Activated CD4-positive, alpha-beta T cell treated with anti-CD3 and anti-CD28 coated beads, Interleukin-2, amount 50 U/mL, for 4 hours (primary cell): ENCODE measurements around the gene B4GALT5.
A peak's percentile ranks its signal among the peaks of the same experiment; 100 is the strongest.
"Not testable (repeated sequence)": the region's sequence is repeated elsewhere in the genome, so short reads cannot be mapped to it uniquely, and the experiment has no call there.

Experiments
- DNase-seq, 2 experiments: peaks; one replicate each; pipeline ENCODE4 v3.0.0-alpha.2; 2020

B4GALT5 gene, protein sequence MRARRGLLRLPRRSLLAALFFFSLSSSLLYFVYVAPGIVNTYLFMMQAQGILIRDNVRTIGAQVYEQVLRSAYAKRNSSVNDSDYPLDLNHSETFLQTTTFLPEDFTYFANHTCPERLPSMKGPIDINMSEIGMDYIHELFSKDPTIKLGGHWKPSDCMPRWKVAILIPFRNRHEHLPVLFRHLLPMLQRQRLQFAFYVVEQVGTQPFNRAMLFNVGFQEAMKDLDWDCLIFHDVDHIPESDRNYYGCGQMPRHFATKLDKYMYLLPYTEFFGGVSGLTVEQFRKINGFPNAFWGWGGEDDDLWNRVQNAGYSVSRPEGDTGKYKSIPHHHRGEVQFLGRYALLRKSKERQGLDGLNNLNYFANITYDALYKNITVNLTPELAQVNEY

DNA sequence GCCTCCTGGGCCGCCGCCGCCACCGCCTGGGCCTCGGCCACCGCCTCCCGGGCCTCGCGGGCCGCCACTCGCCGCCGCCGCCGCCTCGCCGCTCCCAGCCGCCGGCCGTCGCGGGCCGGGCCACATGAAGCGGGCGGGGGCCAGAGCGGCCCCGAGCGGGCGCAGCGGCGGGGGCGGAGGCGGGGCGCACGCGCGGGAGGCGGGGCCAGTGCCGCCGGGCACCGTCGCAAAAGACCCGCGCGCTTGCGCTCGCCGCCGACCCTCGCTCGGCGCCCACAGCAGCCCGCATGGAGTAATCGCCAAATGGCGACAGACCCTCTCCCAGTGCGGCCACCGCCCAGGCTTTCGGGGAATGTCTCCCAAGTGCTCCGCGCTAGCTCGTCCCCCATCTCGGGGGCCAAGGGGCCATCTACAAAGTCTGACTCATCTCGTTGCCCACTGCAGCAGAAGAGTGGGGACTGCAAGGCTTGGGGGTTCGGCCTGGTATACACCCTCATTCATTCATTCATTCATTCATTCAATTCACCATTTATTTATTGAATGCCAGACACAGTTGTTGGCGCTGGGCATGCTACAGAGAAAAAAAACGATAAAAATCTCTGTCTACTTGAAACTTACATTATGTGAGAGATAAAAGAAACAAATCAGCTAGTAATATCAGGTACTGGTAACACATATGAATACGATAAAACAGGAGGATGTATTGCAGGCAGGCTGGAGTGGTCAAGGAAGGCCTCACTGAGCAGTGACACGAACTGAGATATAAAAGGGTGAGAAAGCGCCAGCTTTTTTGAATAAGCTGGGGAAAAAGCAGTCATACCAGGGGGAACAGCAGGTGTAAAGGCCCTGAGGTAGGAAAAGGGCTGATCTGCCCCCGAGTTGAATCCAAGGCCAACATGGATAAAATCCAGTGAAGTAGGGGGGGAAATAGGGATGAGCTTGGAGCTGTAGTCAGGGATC lies at the start of gene B4GALT5:
B4GALT5 (minus strand) TSS at position 126 of the 960 bp plus-strand sequence. CDS start 188 bp downstream, outside the sequence.
- peak; percentile 36 to 44 for DNase-seq

DNA sequence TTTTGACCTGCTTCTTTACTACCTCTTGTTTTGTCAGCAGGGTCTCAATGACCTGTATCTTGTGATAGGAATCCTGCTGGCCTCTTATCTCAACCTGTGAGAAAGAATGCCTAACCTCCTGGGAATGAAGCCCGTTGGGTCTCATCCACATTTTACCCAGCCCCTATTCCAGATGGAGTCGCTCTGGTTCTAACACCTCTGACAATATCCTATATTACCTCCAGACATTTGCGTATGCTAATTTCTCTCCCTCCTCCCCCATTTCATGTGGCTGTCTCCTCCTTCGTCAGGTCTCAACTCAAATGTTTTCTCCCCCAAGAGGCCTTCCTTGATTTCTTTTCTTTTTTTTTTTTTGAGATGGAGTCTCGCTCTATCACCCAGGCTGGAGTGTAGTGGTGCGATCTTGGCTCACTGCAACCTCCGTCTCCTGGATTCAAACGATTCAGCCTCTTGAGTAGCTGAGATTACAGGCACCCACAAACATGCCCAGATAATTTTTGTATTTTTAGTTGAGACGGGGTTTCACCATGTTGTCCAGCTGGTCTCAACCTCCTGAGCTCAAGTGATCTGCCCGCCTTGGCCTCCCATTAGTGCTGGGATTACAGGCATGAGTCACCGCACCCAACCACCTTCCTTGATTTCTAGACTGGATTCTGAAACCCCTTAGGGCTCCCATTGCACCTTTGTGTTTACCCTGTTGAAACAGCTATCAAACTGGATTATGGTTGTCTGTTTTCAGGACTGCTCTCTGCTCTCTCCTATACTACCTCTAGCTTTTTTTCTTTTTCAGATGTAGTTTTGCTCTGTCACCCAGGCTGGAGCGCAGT lies 49.5 kb upstream of the B4GALT5 start:
- no peak for DNase-seq

DNA sequence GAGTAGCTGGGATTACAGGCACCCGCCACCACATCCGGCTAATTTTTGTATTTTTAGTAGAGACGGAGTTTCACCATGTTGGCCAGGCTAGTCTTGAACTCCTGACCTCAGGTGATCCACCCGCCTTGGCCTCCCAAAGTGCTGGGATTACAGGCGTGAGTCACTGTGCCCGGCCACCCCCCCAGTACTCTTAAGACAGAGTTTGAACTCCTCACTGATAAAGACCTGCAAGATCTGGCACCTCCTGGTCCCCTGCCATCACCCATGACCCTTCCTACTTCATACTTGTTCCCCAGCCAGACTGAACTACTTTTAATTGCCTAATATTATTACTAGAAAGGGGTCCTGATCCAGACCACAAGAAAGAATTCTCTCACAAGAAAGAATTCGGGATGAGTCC lies 48.2 kb upstream of the B4GALT5 start:
- DNase-seq: not testable (repeated sequence)

DNA sequence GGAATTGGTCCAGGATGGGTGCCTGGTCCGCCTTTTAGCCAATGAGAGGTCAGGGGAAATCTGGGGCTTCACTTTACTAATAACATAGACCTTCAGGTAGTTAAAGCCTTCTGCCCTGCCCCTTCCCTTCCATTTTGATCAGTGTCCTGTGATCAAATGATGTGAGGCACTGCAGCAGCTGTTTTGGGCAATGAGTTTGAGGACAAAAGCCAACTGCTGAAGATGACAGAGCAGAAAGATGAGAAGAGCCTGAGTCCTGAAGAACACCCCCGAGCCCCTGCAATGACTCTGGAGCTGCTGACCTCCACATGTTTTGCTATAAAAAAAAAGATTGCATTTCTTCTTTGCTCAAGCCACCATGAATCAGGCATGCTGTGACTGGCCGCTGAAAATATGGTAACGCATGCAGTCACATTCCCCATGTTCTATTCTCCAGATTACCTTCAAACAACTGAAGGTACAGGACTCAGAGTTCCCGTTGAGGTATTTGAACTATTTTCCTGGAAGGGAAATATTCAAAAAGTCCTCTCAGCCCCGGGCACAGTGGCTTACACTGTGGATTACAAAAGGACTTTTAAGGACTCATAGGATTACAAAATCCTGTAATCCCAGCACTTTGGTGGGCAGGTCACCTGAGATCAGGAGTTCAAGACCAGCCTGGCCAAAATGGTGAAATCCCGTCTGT lies 45.7 kb upstream of the B4GALT5 start:
- no peak for DNase-seq

DNA sequence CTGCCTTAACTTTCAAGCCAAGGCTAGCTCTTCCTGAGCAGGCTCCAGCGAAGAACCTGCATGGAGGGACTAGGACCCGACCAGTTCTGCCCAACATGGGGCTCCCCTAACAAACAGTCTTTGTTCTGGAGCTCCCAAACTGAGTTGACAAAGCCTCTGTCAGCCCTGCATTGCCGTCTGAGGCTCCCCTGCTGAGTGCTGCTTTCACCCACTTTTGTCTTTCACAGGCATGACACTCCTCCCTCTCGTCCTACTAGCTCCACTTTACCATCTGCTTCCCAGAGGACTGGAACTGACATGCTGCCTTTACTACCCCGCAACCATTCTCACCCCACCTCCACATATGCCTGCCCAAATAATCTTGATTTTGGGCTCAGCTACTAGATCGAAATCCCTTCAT lies 45.1 kb upstream of the B4GALT5 start:
- no peak for DNase-seq

DNA sequence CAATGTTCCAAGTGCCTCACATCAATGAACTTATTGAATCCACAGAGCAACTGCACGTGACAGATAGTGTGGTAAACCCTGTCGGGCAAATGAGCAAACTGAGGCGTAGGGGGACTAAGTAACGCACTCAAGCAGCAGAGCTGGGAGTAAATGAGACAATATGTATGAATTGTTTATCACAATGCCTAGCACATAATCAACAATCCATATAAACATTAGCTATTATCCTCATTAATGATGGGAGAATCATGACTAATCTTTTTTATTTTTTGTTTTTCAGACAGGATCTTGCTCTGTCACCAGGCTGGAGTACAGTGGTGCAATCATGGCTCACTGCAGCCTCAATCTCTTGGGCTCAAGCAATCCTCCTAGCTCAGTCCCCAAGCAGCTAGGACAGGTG lies 43.9 kb upstream of the B4GALT5 start:
- DNase-seq: no peak

DNA sequence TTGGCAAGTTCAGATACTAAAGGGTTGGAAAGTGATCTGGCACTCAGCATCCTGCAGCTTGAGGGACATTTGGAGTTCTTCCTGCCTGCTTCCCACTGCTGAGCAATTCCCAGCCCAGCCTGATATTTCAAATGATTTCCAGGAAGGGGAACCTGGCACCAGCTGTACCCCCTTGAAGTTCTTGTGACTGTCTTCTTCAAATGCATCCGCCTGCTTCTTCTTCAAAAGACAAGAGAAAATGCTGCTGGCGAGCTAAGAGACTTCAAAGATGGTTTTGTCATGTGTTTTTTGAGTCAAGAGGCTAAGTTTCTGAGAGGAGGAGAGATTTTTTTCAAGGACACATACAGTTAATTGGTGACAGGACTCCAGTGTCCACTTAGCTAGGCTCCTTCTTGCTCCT lies 42.6 kb upstream of the B4GALT5 start:
- DNase-seq: no peak

DNA sequence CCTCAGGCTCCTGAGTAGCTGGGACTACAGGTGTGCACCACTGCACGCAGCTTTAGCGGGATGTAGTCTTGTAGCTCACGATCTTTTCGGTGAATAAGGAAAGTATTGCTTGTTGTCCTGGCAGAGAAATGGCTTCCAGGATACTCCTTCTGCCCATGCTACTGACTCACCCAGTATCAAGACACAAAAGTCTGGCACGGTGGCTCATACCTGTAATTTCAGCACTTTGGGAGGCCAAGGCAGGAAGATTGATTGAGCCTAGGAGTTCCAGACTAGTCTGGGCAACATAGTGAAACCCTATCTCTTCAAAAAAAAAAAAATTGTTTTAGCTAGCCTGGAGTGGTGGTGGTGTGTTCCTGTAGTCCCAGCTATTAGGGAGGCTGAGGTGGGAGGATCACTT lies 40.9 kb upstream of the B4GALT5 start:
- no peak for DNase-seq

DNA sequence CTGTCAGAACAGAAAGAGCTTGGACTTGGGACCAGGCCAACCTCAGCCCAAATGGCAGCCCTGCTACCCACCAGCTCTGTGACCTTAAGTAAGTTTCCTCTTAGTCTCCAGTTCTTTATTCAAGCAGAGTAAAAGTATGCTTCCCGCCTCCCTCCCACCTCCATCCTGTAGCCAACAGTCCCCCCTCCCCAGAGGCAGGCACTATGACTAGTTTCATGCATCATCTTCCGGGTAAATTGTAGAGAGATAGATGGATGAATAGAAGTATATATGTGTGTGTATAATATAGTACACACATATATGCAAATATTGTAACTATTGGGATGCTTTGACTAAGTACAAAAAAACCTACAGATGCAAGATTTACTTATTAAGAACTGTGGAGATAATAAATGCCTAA lies 39.5 kb upstream of the B4GALT5 start:
- DNase-seq: no peak

DNA sequence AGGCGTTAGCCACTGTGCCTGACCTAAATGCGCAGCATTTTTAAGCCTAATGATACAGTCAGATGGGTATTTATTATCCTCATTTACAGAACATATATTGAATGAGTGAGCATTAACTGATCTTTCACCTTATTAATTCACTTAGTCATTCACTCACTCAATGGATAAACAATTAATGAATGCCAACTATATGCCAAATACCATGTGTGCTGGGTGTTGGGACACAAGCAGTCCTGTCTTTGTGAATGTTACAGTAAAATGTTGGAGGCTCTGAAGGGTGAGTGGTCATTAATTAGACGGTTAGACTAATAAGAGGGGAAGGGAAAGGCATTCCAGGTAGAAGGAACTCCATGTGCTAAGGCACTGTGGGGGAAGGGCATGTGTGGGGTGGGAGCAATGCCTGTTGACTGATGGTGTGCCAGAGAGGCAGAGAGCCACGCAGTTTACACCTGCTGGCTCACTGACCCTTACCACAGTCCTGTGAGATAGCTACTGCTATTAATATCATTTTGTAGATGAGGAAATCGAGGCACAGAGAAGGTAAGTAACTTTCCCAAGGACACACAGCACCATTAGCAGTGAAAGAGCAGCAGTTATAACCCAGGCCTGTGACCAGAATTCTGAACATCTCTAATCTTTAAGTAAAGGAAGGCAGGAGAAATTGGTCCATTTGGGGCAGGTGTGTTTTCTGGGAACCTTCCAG lies 38.7 kb upstream of the B4GALT5 start:
- no peak for DNase-seq

DNA sequence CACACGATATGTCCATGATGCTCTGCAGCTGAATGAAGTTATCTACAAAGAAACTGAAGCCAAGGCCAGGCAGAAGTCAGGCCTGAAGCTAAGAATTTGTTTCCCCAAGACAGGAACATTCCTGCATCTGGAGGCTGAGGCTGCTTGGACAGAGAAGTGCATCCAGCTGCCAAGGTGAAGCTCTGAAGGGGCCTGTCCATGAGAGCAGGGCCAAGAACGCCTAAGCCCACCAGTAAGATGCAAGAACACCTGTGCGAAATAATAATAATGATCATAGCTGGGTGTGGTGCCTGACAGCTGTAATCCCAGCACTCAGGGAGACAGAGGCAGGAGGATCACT lies 37.7 kb upstream of the B4GALT5 start:
- DNase-seq: no peak

DNA sequence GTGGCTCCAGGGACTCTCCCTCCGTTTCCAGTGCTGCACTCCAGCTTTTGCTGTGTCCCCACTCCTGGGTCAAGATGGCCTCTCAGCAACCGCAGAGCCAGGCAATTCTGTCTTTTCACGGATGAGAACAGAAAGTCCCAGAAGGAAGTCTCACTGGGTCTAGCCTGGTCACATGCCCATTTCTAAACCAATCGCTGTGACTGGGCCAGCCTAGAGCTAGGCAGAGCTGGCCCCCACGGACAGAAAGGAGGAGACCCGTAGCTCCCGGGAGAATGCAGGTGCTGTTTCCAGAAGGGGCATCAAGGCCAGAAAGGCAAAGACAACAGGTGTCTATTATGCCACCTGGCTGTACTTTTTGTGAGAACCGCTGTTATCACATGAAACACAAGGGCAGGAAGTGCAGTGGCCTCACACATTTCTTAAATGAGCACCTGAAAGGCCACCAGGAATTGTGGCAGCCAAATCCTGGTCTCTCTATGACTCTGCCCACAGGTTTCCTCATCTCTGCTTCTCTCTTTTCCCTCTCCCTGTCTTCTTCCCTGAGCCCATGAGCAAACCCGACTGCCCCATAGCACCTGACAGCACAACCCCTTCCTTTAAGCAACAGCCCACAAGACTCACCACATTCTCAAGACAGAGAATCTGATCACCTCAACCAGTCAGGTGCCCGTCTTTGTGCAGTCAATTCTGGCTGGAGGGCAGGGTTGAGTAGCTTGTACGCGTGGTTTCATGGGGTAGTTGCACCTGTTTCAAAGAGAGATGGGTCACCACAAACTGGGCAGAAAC lies 37.1 kb upstream of the B4GALT5 start:
- DNase-seq: no peak

DNA sequence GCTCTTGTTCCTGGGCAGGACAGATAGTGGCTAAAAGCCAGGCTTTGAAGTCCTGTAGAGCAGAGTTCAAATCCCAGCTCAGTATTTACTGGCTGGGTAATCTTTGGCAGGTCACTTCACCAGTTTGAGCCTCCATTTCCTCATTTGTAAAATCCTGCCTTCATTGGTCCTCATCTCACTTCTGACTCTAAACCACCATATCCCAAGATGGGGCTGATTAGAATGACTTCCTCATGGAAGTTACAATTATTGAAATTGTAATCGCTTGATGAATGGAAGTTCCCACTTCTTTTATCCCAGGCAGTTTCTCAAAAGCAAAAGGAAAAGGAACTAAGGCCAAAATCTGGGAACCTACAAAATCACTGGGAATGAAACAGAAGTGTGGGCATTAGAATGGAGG lies 35.9 kb upstream of the B4GALT5 start:
- DNase-seq: no peak

DNA sequence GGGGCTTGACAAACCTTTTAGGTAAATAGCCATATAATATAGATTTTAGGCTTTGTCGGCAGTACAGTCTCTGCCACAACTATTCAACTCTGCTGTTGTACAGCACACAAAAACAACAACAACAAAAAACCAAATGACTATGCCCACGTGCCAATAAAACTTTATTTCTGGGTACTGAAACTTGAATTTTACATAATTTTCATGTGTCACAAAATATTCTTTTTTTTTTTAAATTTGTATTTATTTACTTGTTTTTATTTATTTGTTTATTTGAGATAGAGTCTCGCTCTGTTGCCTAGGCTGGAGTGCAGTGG lies 34.8 kb upstream of the B4GALT5 start:
- DNase-seq: no peak

DNA sequence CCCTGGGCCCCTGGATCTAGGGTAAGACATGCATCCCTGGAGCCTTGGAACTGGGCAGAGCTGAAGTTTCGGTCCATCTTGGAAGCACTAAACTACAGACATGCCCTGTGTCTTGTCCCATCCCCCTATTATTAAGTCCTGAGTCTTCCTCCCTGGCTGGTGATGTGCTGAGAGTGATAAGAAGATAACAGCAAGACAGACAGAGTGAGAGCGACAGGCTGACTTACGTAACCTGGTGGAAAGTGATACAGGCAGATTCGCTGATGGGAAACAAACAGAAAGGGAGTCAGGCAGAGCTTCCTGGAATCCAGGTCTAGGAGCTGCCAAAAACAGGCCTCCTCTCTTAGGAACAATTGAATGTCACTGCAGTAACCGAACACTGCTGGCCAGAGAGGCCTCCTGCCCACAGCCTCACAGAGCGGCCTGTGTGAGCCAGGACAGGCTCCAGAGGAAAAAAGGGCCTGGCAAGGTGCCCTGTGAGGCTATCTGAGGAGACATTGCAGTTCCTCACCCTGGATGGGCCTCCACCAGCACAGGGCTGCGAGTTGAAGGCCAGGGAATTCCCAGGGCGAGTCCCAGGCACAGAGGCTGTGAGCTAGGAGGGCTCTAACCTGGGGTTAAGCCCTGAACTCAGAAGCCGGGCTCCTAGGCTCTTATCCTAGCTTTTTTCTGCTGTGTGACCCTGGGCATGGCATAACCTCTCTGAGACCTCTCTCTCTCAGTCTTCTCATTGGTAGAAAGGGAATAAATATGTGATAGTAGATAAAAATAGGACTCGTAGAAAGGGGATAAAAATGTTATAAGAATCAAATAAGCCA lies 34.2 kb upstream of the B4GALT5 start:
- DNase-seq: no peak

DNA sequence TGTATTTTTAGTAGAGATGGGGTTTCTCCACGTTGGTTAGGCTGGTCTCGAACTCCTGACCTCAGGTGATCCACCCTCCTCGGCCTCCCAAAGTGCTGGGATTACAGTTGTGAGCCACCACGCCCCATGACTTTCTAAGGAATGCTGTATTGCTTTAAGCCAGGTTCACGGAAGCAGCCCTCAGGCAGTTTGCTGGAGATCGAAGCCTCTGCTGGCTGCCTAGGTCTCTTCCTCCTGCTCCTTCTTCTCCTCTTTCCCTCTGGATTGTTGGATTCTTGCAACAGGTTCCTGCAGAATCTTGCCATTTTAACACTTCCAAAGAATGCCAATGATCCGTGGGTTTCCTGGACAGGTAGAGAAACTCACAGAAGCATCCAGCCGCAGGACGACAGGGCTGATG lies 29.3 kb upstream of the B4GALT5 start:
- no peak for DNase-seq

DNA sequence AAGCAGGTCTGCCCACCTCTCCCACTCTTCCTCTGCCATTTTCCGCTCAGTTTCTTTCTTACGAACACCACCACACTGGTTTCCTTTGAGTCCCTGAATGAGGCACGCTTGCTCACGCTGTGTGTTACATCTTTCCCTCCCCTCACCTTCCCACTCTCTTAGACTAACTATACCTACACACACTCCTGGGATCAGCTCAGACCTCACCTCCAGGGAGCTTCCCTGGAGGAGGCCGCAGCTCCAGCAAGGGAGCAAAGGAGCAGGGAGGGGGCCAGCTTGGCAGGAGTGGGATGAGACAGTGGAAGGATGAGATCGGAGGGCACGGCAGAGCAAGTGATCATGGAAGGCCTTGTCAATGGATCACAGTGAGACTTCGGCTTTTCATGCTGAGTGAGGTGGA lies 28.3 kb upstream of the B4GALT5 start:
- no peak for DNase-seq

DNA sequence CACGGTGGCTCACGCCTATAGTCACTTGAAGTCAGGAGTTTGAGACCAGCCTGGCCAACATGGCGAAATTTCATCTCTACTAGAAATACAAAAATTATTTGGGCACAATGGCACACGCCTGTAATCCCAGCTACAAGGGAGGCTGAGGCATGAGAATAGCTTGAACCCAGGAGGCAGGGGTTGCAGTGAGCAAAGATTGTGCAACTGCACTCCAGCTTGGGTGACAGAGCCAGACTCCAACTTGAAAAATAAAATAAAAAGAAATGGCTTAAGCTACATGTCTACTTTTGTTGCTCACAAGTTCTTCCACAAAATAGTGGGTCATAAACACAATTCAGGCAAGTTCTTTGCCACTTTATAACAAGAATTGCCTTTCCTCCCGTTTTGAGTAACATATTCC lies 27.1 kb upstream of the B4GALT5 start:
- DNase-seq: no peak

DNA sequence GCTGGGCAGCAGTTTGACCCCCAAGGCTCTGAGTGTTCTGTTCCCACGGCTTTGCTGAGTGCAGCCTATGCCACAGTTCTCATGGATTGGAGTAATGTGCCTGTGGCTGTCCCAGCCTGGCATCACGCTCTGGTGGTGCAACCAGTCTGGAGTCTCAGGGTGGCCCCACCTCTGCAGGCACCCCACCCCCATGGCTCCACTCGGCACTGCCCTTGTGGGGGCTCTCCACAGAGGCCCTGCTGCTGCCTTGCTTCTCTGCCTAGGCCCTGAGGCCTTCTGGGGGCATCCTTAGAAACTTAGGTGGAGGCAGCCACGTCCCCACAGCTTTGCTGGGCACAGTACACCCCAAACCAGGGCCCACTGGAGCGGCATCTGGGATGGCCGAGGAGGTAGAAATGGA lies 25.4 kb upstream of the B4GALT5 start:
- DNase-seq: no peak

DNA sequence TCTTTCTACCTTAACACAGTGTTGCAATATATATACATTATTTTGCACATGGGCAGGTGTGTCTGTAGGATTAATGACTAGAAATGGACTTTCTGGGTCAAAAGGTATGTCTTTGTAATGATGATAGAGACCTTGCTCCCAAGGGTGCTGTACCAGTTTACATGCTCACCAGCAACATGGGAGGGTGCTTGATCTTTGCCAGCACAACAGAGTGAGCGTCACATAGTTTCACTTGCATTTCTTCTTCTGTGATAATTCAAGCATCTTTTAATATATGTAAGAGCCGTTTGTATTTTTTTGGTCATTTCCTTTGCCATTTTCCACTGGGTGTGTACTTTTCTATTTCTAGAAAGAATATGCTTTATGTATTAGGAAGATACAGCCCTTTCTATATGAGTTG lies 23.6 kb upstream of the B4GALT5 start:
- DNase-seq: no peak
